Measurements from ENCODE around the gene PCDHGA6. TPM values are rescaled to one million over a fixed set of nuclear protein-coding genes. Genes with fewer than 3 reads are reported as not detected.

Gene PCDHGA6
- polyA plus RNA-seq, 1 of the 3 experiments (the other 2 are of a cell fraction), result 1.4 TPM

DNA sequence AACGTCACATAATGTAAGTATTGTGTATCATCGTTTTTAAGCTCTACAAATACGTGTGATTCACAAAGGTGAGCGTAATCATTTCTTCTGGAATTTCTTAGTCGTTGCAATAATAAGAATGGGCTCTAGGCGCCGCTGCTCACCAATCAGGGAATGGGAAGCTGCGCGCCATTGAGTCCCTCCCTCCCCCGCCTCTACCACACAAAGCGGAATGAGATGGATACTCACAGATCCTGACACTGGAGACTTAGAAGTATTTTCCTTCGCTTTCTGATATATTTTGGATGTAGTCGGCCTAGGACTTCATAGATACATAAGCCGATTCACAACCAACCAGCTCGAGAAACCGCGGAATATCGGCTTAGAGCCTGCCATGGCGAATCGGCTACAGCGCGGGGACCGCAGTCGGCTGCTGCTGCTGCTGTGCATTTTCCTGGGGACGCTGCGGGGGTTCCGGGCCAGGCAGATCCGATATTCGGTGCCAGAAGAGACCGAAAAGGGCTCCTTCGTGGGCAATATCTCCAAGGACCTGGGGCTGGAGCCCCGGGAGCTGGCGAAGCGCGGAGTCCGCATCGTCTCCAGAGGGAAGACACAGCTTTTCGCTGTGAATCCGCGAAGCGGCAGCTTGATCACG is 47.3 kb downstream of the PCDHGA6 start, which contains the start of gene PCDHGA11:
Gene PCDHGA11, plus strand, starts transcription at position 197 of the 634 bp plus-strand sequence. Its CDS starts 177 bp downstream, at position 374.
- H3K4me3 ChIP-seq (ENCODE audit: low read depth in 2 of 2, low read length in 1 of 2), result peak within 1 kb of the TSS in 1 of 2 experiments; percentile 22; a peak in 1 of 4 replicates
- TF ChIP-seq, protein P1, sequence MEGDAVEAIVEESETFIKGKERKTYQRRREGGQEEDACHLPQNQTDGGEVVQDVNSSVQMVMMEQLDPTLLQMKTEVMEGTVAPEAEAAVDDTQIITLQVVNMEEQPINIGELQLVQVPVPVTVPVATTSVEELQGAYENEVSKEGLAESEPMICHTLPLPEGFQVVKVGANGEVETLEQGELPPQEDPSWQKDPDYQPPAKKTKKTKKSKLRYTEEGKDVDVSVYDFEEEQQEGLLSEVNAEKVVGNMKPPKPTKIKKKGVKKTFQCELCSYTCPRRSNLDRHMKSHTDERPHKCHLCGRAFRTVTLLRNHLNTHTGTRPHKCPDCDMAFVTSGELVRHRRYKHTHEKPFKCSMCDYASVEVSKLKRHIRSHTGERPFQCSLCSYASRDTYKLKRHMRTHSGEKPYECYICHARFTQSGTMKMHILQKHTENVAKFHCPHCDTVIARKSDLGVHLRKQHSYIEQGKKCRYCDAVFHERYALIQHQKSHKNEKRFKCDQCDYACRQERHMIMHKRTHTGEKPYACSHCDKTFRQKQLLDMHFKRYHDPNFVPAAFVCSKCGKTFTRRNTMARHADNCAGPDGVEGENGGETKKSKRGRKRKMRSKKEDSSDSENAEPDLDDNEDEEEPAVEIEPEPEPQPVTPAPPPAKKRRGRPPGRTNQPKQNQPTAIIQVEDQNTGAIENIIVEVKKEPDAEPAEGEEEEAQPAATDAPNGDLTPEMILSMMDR (IDR thresholded peaks at IDR 0.05), result no peak
- TF ChIP-seq CHD2 (IDR thresholded peaks at IDR 0.05; ENCODE audit: low read length, partially characterized antibody) (no peak), FOXJ3 (CRISPR knock-in tag; IDR thresholded peaks at IDR 0.05) (no peak), SMC3 (IDR thresholded peaks at IDR 0.05; ENCODE audit: low read depth, low read length) (no peak)
- TF ChIP-seq, protein P2, sequence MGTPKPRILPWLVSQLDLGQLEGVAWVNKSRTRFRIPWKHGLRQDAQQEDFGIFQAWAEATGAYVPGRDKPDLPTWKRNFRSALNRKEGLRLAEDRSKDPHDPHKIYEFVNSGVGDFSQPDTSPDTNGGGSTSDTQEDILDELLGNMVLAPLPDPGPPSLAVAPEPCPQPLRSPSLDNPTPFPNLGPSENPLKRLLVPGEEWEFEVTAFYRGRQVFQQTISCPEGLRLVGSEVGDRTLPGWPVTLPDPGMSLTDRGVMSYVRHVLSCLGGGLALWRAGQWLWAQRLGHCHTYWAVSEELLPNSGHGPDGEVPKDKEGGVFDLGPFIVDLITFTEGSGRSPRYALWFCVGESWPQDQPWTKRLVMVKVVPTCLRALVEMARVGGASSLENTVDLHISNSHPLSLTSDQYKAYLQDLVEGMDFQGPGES (IDR thresholded peaks at IDR 0.05; ENCODE audit: low read depth, low read length), result no peak
- ChIA-PET CTCF (interaction anchor here (0.9 to 2.7 kb wide), 6 partner anchors 17 to 197 kb away, joined by 3 to 10 read pairs (median 6); partner anchors contain the start of gene PCDHB14), POLR2A (no interaction called here)
- H3K9me2 ChIP-seq, result no peaks in the 10 kb centered on the region
- H4K20me1 ChIP-seq (ENCODE audit: insufficient read depth), result no peaks in the 10 kb centered on the region
- H3K9me3 ChIP-seq, result peaks cover 22% of the 10 kb centered on the region
- H3K4me1 ChIP-seq (ENCODE audit: control insufficient read depth in 1 of 2, insufficient read depth in 2 of 2, low read depth in 1 of 2, low read length in 1 of 2), result no peaks in the 10 kb centered on the region; a peak in 1 of 4 replicates
- no peak within 1 kb of the TSS for H3K27ac ChIP-seq (ENCODE audit: low read depth in 2 of 2, low read length in 1 of 2)
- no peak within 1 kb of the TSS for H2AFZ ChIP-seq (ENCODE audit: low read depth)
- no peak within 1 kb of the TSS for H3K9ac ChIP-seq
- H3F3A ChIP-seq (replicated peaks; ENCODE audit: insufficient read depth), result peaks cover 4% of the 10 kb centered on the region
- no peak within 1 kb of the TSS for H3K4me2 ChIP-seq
- no peak for DNase-seq
- 93% methylated on average over 42 of the region's 42 CpGs for WGBS (ENCODE audit: low lambda C conversion rate)
- H3K79me2 ChIP-seq (ENCODE audit: insufficient read depth), result peaks cover 23% of the 10 kb centered on the region
- no peaks in the 10 kb centered on the region for H3K27me3 ChIP-seq (ENCODE audit: insufficient read depth)
- peaks cover 3 to 57% of the 10 kb centered on the region in 2 experiments for H3K36me3 ChIP-seq (replicated peaks in 1 of 2; ENCODE audit: control insufficient read depth in 1 of 2, insufficient read depth in 2 of 2, low read length in 1 of 2)

DNA sequence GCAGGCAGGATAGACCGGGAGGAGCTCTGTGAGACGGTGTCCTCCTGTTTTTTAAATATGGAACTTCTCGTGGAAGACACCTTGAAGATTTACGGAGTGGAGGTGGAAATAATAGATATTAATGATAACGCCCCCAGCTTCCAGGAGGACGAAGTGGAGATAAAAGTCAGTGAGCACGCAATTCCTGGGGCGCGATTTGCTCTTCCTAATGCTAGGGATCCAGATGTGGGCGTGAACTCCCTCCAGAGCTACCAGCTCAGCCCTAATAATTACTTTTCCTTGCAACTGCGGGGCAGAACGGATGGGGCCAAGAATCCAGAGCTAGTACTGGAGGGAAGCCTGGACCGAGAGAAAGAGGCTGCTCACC is 47.8 kb downstream of the PCDHGA6 start:
- Histone ChIP-seq H2AFZ (ENCODE audit: low read depth) (no peak overlapping the region), H3K9ac (no peak overlapping the region), H3K4me1 (ENCODE audit: control insufficient read depth in 1 of 2, insufficient read depth in 2 of 2, low read depth in 1 of 2, low read length in 1 of 2) (no peaks in the 10 kb centered on the region; a peak in 1 of 4 replicates), H3K4me2 (no peak overlapping the region), H3K4me3 (ENCODE audit: low read depth in 2 of 2, low read length in 1 of 2) (peak overlapping the region in 1 of 2 experiments; percentile 17; a peak in 1 of 4 replicates), H4K20me1 (ENCODE audit: insufficient read depth) (no peaks in the 10 kb centered on the region), H3K79me2 (ENCODE audit: insufficient read depth) (peaks cover 23% of the 10 kb centered on the region), H3F3A (replicated peaks; ENCODE audit: insufficient read depth) (peaks cover 4% of the 10 kb centered on the region), H3K9me3 (peaks cover 23% of the 10 kb centered on the region), H3K36me3 (replicated peaks in 1 of 2; ENCODE audit: control insufficient read depth in 1 of 2, insufficient read depth in 2 of 2, low read length in 1 of 2) (peaks cover 3 to 60% of the 10 kb centered on the region in 2 experiments), H3K27ac (ENCODE audit: low read depth in 2 of 2, low read length in 1 of 2) (no peak overlapping the region), H3K27me3 (ENCODE audit: insufficient read depth) (no peaks in the 10 kb centered on the region), H3K9me2 (no peaks in the 10 kb centered on the region)
- ChIA-PET CTCF (interaction anchor here (0.9 to 2.7 kb wide), 5 partner anchors 102 to 198 kb away, joined by 3 to 10 read pairs (median 7); partner anchors contain the start of gene PCDHB14), POLR2A (no interaction called here)
- DNase-seq, result no peak
- WGBS (ENCODE audit: low lambda C conversion rate), result 86% methylated on average over 13 of the region's 13 CpGs
- TF ChIP-seq ELF1 (IDR thresholded peaks at IDR 0.05) (no peak), FOXJ3 (CRISPR knock-in tag; IDR thresholded peaks at IDR 0.05) (no peak), RXRA (IDR thresholded peaks at IDR 0.05; ENCODE audit: borderline replicate concordance, low read depth) (no peak), SIN3A (IDR thresholded peaks at IDR 0.05; ENCODE audit: borderline replicate concordance, low read depth, low read length) (no peak), YY1 (IDR thresholded peaks at IDR 0.05; ENCODE audit: low read depth) (no peak), RFX5 (IDR thresholded peaks at IDR 0.05; ENCODE audit: low read length) (no peak), CHD2 (IDR thresholded peaks at IDR 0.05; ENCODE audit: low read length, partially characterized antibody) (no peak), RCOR1 (IDR thresholded peaks at IDR 0.05; ENCODE audit: low read length) (no peak), MXI1 (IDR thresholded peaks at IDR 0.05; ENCODE audit: low read depth, low read length) (no peak), JUND (IDR thresholded peaks at IDR 0.05) (no peak), NRF1 (IDR thresholded peaks at IDR 0.05; ENCODE audit: low read depth, low read length) (no peak)
- TF ChIP-seq, protein P1 (IDR thresholded peaks at IDR 0.05), result no peak
- TF ChIP-seq, protein P3, sequence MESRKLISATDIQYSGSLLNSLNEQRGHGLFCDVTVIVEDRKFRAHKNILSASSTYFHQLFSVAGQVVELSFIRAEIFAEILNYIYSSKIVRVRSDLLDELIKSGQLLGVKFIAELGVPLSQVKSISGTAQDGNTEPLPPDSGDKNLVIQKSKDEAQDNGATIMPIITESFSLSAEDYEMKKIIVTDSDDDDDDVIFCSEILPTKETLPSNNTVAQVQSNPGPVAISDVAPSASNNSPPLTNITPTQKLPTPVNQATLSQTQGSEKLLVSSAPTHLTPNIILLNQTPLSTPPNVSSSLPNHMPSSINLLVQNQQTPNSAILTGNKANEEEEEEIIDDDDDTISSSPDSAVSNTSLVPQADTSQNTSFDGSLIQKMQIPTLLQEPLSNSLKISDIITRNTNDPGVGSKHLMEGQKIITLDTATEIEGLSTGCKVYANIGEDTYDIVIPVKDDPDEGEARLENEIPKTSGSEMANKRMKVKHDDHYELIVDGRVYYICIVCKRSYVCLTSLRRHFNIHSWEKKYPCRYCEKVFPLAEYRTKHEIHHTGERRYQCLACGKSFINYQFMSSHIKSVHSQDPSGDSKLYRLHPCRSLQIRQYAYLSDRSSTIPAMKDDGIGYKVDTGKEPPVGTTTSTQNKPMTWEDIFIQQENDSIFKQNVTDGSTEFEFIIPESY (IDR thresholded peaks at IDR 0.05; ENCODE audit: borderline replicate concordance, low read depth), result no peak
- TF ChIP-seq, protein P2 (IDR thresholded peaks at IDR 0.05; ENCODE audit: low read depth, low read length), result no peak
